SK-N-SH treated with all-trans-retinoic acid at 6 μM for 48 hours (cell line): ENCODE measurements around the gene ITPR3.

ENCODE experiments used
- TOX ChIP-seq: fragments of 250-450 bp; sonication (Bioruptor Pico); IDR thresholded peaks from 2 replicates; pipeline ENCODE4 v1.8.0; 2021; ENCODE audit warnings: mild to moderate bottlenecking, moderate library complexity, borderline replicate concordance
- ZNF565 ChIP-seq: fragments of 450-650 bp; formaldehyde crosslinking; conservative IDR thresholded peaks from 2 replicates; pipeline ENCODE4 v1.5.0; 2020; ENCODE audit warnings: low read depth, mild to moderate bottlenecking, moderate library complexity

DNA sequence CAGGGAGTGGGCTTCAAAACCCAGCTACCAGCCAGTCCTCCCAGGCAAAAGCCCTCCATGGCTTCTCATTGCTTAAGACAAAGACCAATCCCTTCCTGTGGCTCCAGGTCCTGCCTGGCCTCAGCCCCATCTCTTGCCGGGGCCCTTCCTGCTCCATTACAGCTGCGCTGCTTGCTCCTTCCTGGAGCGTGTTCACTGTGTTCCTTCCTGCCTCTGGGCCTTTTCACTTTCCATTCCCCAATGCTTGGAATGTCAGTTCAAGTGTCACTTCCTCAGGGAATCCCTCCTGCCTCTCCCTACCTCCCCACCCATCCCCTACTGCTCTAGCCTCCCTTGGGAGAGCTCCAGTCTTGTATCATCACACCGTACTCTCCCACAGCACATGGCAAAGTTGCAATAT lies 11.1 kb upstream of the ITPR3 start:
- TF ChIP-seq ZNF565 (CRISPR knock-in tag) (no peak), TOX (CRISPR knock-in tag) (no peak)
